ENCODE results near the gene PTPN9. TPM values are rescaled to one million over a fixed set of nuclear protein-coding genes. Genes with fewer than 3 reads are reported as not detected.

PTPN9 gene
- total RNA-seq, 1 experiment from 2014 or later = 31.6 TPM

GRCh38 chr15:75542386-75542797, 36.7 kb downstream of the PTPN9 start:
- Mint-ChIP-seq H3K4me3 (ENCODE audit: unreplicated experiment) (no peak overlapping the region), H3K36me3 (ENCODE audit: insufficient read depth, unreplicated experiment) (peaks cover 8% of the 10 kb centered on the region), H3K27ac (ENCODE audit: low read depth, unreplicated experiment) (no peak overlapping the region), H3K27me3 (ENCODE audit: insufficient read depth, unreplicated experiment) (no peaks in the 10 kb centered on the region), H3K4me1 (ENCODE audit: insufficient read depth, unreplicated experiment) (peaks cover 6% of the 10 kb centered on the region), H3K9me3 (ENCODE audit: unreplicated experiment) (no peaks in the 10 kb centered on the region)
- DNase-seq (ENCODE audit: unreplicated experiment) = no peak
- POLR2A ChIA-PET = no interaction called here
- intact Hi-C loops (cut with micrococcal nuclease) = no loop called here
- TF ChIP-seq CTCF (IDR thresholded peaks at IDR 0.05; ENCODE audit: unreplicated experiment) = no peak
- BruUV-seq (replicated peaks) = no TSS peak
- CTCF ChIA-PET = no interaction called here

- no peak for DNase-seq (ENCODE audit: unreplicated experiment)
- BruUV-seq (replicated peaks) = no TSS peak
- Mint-ChIP-seq H3K9me3 (ENCODE audit: unreplicated experiment) (no peaks in the 10 kb centered on the region), H3K4me3 (ENCODE audit: unreplicated experiment) (no peak overlapping the region), H3K27ac (ENCODE audit: low read depth, unreplicated experiment) (no peak overlapping the region), H3K27me3 (ENCODE audit: insufficient read depth, unreplicated experiment) (no peaks in the 10 kb centered on the region), H3K36me3 (ENCODE audit: insufficient read depth, unreplicated experiment) (peaks cover 14% of the 10 kb centered on the region), H3K4me1 (ENCODE audit: insufficient read depth, unreplicated experiment) (peaks cover 19% of the 10 kb centered on the region)
- ChIA-PET CTCF (no interaction called here), POLR2A (no interaction called here)
- intact Hi-C loops (cut with micrococcal nuclease) = no loop called here
- no peak for TF ChIP-seq CTCF (IDR thresholded peaks at IDR 0.05; ENCODE audit: unreplicated experiment)
These were observed 40.7 kb downstream of the PTPN9 start for GRCh38 chr15:75538376-75538775.

GRCh38 chr15:75533945-75534344, 45.2 kb downstream of the PTPN9 start:
- no peak overlapping the region for H3K4me3 Mint-ChIP-seq (ENCODE audit: unreplicated experiment)
- no peak for DNase-seq (ENCODE audit: unreplicated experiment)
- ChIA-PET POLR2A (interaction anchor here (1.3 to 3.6 kb wide), 5 partner anchors 10 to 80 kb away, joined by 3 to 33 read pairs (median 8); partner anchors contain the start of gene PTPN9), CTCF (interaction anchor here (0.8 kb wide), 1 partner anchor 45 kb away, joined by 3 read pairs; the partner anchor contains the start of gene PTPN9)
- BruUV-seq (replicated peaks) = no TSS peak
- peaks cover 30% of the 10 kb centered on the region for H3K4me1 Mint-ChIP-seq (ENCODE audit: insufficient read depth, unreplicated experiment)
- TF ChIP-seq CTCF (IDR thresholded peaks at IDR 0.05; ENCODE audit: unreplicated experiment) = no peak
- H3K9me3 Mint-ChIP-seq (ENCODE audit: unreplicated experiment) = no peaks in the 10 kb centered on the region
- peaks cover 6% of the 10 kb centered on the region for H3K36me3 Mint-ChIP-seq (ENCODE audit: insufficient read depth, unreplicated experiment)
- H3K27ac Mint-ChIP-seq (ENCODE audit: low read depth, unreplicated experiment) = no peak overlapping the region
- H3K27me3 Mint-ChIP-seq (ENCODE audit: insufficient read depth, unreplicated experiment) = no peaks in the 10 kb centered on the region
- intact Hi-C loops (cut with micrococcal nuclease) = loop anchor here (5.0 kb wide), 1 partner anchor 43 kb away; the partner anchor contains the start of gene PTPN9

GRCh38 chr15:75532413-75533250, 46.5 kb downstream of the PTPN9 start:
- Mint-ChIP-seq H3K9me3 (ENCODE audit: unreplicated experiment) (no peaks in the 10 kb centered on the region), H3K36me3 (ENCODE audit: insufficient read depth, unreplicated experiment) (peaks cover 6% of the 10 kb centered on the region), H3K4me3 (ENCODE audit: unreplicated experiment) (peak overlapping the region; percentile 21), H3K27ac (ENCODE audit: low read depth, unreplicated experiment) (peak overlapping the region; percentile 81), H3K27me3 (ENCODE audit: insufficient read depth, unreplicated experiment) (no peaks in the 10 kb centered on the region), H3K4me1 (ENCODE audit: insufficient read depth, unreplicated experiment) (peaks cover 30% of the 10 kb centered on the region)
- peak; percentile 38 for TF ChIP-seq CTCF (IDR thresholded peaks at IDR 0.05; ENCODE audit: unreplicated experiment)
- BruUV-seq (replicated peaks) = no TSS peak
- peak; percentile 87 for DNase-seq (ENCODE audit: unreplicated experiment)
- intact Hi-C loops (cut with micrococcal nuclease) = loop anchor here (5.0 kb wide), 1 partner anchor 45 kb away; the partner anchor contains the start of gene PTPN9
- POLR2A ChIA-PET = interaction anchor here (0.6 to 3.6 kb wide), 15 partner anchors 11 to 134 kb away, joined by 3 to 33 read pairs (median 5); partner anchors contain the start of genes PTPN9, SNUPN and SNX33
- CTCF ChIA-PET = interaction anchor here (0.5 to 1.7 kb wide), 8 partner anchors 11 to 106 kb away, joined by 3 to 8 read pairs (median 3); no protein-coding TSS in a partner anchor
